Measurements from ENCODE around the gene XRCC1.

DNA sequence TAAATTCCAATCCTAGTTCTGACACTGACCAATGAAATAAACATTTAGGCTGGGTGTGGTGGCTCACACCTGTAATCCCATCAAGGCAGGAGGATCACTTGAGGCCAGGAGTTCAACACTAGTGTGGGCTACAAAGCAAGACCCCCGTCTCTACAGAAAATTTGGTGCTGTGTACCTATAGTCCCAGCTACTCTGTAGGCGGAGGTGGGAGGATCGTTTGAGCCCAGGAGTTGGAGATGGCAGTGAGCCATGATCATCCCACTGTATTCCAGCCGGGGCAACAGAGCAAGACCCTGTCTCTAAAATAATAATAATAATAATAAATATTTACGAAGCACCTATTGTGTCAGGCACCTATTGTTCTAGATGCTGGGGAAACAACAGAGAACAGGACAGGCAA, 13.9 kb upstream of the XRCC1 start:
- TF ChIP-seq ZNF347 (CRISPR knock-in tag; IDR thresholded peaks at IDR 0.05; ENCODE audit: low read depth) (no peak), KDM5B (IDR thresholded peaks at IDR 0.05; ENCODE audit: insufficient replicate concordance, low read depth, low read length) (no peak), EZH2 (IDR thresholded peaks at IDR 0.05; ENCODE audit: borderline replicate concordance, low read depth, low read length) (no peak), RBFOX2 (IDR thresholded peaks at IDR 0.05; ENCODE audit: low read depth, low read length) (no peak), ZNF316 (IDR thresholded peaks at IDR 0.05) (no peak), FOXM1 (IDR thresholded peaks at IDR 0.05; ENCODE audit: low read depth) (no peak), FOXM1 (CRISPR knock-in tag; IDR thresholded peaks at IDR 0.05; ENCODE audit: low read depth) (no peak)
- TF ChIP-seq, protein P1, sequence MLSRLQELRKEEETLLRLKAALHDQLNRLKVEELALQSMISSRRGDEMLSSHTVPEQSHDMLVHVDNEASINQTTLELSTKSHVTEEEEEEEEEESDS (CRISPR knock-in tag; IDR thresholded peaks at IDR 0.05), result no peak
- TF ChIP-seq, protein P2, sequence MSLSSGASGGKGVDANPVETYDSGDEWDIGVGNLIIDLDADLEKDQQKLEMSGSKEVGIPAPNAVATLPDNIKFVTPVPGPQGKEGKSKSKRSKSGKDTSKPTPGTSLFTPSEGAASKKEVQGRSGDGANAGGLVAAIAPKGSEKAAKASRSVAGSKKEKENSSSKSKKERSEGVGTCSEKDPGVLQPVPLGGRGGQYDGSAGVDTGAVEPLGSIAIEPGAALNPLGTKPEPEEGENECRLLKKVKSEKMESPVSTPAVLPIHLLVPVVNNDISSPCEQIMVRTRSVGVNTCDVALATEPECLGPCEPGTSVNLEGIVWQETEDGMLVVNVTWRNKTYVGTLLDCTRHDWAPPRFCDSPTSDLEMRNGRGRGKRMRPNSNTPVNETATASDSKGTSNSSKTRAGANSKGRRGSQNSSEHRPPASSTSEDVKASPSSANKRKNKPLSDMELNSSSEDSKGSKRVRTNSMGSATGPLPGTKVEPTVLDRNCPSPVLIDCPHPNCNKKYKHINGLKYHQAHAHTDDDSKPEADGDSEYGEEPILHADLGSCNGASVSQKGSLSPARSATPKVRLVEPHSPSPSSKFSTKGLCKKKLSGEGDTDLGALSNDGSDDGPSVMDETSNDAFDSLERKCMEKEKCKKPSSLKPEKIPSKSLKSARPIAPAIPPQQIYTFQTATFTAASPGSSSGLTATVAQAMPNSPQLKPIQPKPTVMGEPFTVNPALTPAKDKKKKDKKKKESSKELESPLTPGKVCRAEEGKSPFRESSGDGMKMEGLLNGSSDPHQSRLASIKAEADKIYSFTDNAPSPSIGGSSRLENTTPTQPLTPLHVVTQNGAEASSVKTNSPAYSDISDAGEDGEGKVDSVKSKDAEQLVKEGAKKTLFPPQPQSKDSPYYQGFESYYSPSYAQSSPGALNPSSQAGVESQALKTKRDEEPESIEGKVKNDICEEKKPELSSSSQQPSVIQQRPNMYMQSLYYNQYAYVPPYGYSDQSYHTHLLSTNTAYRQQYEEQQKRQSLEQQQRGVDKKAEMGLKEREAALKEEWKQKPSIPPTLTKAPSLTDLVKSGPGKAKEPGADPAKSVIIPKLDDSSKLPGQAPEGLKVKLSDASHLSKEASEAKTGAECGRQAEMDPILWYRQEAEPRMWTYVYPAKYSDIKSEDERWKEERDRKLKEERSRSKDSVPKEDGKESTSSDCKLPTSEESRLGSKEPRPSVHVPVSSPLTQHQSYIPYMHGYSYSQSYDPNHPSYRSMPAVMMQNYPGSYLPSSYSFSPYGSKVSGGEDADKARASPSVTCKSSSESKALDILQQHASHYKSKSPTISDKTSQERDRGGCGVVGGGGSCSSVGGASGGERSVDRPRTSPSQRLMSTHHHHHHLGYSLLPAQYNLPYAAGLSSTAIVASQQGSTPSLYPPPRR (CRISPR knock-in tag; IDR thresholded peaks at IDR 0.05; ENCODE audit: borderline replicate concordance), result no peak
- TF ChIP-seq, protein P3, sequence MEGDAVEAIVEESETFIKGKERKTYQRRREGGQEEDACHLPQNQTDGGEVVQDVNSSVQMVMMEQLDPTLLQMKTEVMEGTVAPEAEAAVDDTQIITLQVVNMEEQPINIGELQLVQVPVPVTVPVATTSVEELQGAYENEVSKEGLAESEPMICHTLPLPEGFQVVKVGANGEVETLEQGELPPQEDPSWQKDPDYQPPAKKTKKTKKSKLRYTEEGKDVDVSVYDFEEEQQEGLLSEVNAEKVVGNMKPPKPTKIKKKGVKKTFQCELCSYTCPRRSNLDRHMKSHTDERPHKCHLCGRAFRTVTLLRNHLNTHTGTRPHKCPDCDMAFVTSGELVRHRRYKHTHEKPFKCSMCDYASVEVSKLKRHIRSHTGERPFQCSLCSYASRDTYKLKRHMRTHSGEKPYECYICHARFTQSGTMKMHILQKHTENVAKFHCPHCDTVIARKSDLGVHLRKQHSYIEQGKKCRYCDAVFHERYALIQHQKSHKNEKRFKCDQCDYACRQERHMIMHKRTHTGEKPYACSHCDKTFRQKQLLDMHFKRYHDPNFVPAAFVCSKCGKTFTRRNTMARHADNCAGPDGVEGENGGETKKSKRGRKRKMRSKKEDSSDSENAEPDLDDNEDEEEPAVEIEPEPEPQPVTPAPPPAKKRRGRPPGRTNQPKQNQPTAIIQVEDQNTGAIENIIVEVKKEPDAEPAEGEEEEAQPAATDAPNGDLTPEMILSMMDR (IDR thresholded peaks at IDR 0.05 in 2 of 3, conservative IDR thresholded peaks at IDR 0.05 in 1 of 3; ENCODE audit: insufficient read depth in 2 of 3, low read depth in 1 of 3, low read length in 3 of 3), result no peak
- TF ChIP-seq, protein P4, sequence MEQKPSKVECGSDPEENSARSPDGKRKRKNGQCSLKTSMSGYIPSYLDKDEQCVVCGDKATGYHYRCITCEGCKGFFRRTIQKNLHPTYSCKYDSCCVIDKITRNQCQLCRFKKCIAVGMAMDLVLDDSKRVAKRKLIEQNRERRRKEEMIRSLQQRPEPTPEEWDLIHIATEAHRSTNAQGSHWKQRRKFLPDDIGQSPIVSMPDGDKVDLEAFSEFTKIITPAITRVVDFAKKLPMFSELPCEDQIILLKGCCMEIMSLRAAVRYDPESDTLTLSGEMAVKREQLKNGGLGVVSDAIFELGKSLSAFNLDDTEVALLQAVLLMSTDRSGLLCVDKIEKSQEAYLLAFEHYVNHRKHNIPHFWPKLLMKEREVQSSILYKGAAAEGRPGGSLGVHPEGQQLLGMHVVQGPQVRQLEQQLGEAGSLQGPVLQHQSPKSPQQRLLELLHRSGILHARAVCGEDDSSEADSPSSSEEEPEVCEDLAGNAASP (IDR thresholded peaks at IDR 0.05), result no peak
